ENCODE results near the gene MPP3.

MPP3 gene

GRCh38 chr17:43769426-43769825 is 63.5 kb downstream of the MPP3 start:
- FAIRE-seq = no peak

GRCh38 chr17:43768943-43769342 is 64.0 kb downstream of the MPP3 start:
- no peak for FAIRE-seq

- no peak for FAIRE-seq
These were observed 64.6 kb downstream of the MPP3 start for GRCh38 chr17:43768382-43768781.

- FAIRE-seq = no peak
These were observed 65.3 kb downstream of the MPP3 start for GRCh38 chr17:43767713-43768059.

- no peak for FAIRE-seq
These were observed 65.8 kb downstream of the MPP3 start for GRCh38 chr17:43767053-43767712.

GRCh38 chr17:43766413-43767052 is 66.4 kb downstream of the MPP3 start:
- FAIRE-seq = peak; percentile 85

- peak; percentile 99 for FAIRE-seq
These were observed 72.6 kb downstream of the MPP3 start for GRCh38 chr17:43760254-43760852.

GRCh38 chr17:43759836-43760235 is 73.1 kb downstream of the MPP3 start:
- no peak for FAIRE-seq

- no peak for FAIRE-seq
These were observed 74.3 kb downstream of the MPP3 start, which contains the start of gene SOST for GRCh38 chr17:43758497-43759174. SOST (minus strand) TSS chr17:43758791; CDS start chr17:43758741, 50 bp downstream.

GRCh38 chr17:43758086-43758485 is 74.9 kb downstream of the MPP3 start:
- FAIRE-seq = no peak

- no peak for FAIRE-seq
These were observed 75.7 kb downstream of the MPP3 start for GRCh38 chr17:43757171-43757660.

GRCh38 chr17:43756201-43756600 is 76.7 kb downstream of the MPP3 start:
- FAIRE-seq = no peak

- FAIRE-seq = no peak
These were observed 77.5 kb downstream of the MPP3 start for GRCh38 chr17:43755389-43755875.

GRCh38 chr17:43754947-43755346 is 78.0 kb downstream of the MPP3 start:
- FAIRE-seq = no peak

- no peak for FAIRE-seq
These were observed 79.3 kb downstream of the MPP3 start for GRCh38 chr17:43753493-43754129.
